A549 treated with AZD2906 at 1 μM for 4 hours (cell line): Measurements from ENCODE around the gene NPIPB12. TPM values are rescaled to one million over a fixed set of nuclear protein-coding genes. Genes with fewer than 3 reads are reported as not detected.

Source experiments
- total RNA-seq: library from RNA; stranded (reverse); fragments of 200-300 nt; extraction: Qiagen RNA extraction; gene quantifications from 5 replicates; pipeline ENCODE4 v1.2.3, GENCODE V29; 2022

Gene NPIPB12
- total RNA-seq: 18.9 to 32.2 TPM (median 28.8 TPM) in 5 replicates

DNA sequence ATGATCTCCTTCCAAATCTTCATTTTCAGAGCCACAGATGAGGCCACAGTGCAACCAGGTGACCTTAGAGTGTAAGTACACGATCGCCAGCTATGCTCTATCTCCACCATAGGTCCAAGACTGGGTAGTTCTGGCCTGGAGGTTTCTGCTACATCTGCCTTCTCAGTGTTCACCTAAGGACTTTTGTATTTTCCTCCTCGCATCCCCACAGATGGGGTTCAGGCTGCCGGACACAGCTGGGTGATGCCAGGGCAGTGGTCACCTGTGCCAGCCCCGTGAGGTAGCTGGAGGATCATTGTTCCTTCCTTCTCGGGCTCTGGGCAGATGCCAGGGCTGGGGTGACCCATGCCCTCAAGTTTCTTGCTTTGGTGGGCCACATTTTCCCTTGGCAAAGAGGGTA lies at the start of gene NPIPB12:
NPIPB12 (minus strand) TSS at position 101 of the 400 bp plus-strand sequence.

DNA sequence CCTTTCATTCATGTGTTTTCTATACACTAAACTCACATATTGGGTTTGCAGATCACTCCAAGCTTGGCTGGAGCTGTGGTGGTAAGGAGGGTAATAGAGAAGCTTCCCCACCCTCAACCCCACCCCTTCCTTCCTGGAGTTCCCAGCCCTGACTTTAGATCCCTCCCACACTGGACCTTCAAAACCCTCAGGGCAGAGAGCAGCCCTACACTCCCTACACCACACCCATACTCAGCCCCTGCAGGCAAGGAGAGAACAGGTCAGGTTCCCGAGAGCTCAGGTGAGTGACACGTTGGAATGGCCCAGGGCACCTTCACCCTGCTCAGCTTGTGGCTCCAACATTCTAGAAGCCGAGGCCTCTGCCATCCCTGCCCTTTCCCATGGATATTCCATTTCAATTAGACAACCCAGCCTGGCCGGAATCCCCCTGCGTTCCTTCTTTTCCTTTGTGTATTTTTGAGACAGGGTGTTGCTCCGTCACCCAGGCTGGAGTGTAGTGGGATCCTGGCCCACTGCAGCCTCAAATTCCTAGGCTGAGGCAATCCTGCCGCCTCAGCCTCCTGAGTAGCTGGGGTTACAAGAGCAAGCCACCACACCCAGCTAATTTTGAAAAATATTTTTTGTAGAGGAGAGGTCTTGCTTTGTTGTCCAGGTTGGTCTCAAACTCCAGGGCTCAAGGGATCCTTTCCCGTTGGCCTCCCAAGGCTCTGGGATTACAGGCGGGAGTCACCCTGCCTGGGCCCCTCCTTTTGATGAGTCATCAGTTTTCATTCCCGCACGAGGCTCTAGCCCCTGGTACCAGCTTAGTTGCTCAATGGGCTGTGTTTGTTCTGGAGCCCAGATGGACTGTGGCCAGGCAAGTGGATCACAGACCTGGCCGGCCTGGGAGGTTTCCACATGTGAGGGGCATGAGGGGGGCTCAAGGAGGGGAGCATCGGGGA lies 46.2 kb downstream of the NPIPB12 start, which contains the start of gene SULT1A4:
SULT1A4 (plus strand) TSS at position 208 of the 941 bp plus-strand sequence. CDS start 1,473 bp downstream, outside the sequence.

DNA sequence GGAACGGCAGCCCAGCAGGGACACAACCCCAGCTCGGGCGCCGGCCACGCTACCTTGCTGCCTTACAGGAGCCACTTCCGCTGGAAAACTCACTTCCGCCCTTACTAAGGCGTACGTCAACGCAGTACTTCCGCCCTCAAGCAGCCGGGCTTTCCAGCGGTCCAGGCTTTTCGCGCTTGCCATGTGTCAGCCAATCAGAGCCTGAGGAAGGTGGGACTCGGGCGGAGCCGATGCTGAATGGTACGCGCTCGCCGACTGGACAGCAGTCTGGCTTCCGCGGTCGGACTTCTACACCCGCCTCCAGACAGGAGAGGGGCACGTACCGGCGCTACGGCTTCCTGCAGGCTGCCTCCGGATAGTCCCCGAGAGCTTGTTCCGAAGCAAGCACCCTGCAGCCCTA lies 51.9 kb downstream of the NPIPB12 start, which contains the start of the genes BOLA2 and SLX1B:
BOLA2 (minus strand) TSS at position 83 of the 400 bp plus-strand sequence. CDS start 98 bp downstream, outside the sequence.
SLX1B (plus strand) TSS at position 265 of the 400 bp plus-strand sequence.

Other genes starting within 250 kb of the NPIPB12 start
- gene NPIPB11, start 99.7 kb downstream of the NPIPB12 start, total RNA-seq: 1.0 to 1.6 TPM (median 1.2 TPM) in 5 replicates
- 19.0 to 31.8 TPM (median 29.0 TPM) in 5 replicates for gene BOLA2, start 52.1 kb downstream of the NPIPB12 start, total RNA-seq
- gene SLX1B, start 51.9 kb downstream of the NPIPB12 start, total RNA-seq: 70.1 to 83.7 TPM (median 77.0 TPM) in 5 replicates
- gene SULT1A4, start 46.5 kb downstream of the NPIPB12 start, total RNA-seq: 23.9 to 36.2 TPM (median 27.9 TPM) in 5 replicates
- not detected in 5 replicates for gene SPN, start 156.8 kb upstream of the NPIPB12 start, total RNA-seq
- gene QPRT, start 172.8 kb upstream of the NPIPB12 start, total RNA-seq: 0.59 to 1.2 TPM (median 0.70 TPM) in 5 replicates
- gene C16orf54, start 239.6 kb upstream of the NPIPB12 start, total RNA-seq: not detected in 5 replicates